ENCODE data around the gene CLCN2. TPM values are rescaled to one million over a fixed set of nuclear protein-coding genes. Genes with fewer than 3 reads are reported as not detected.

Gene CLCN2
- total and polyA plus RNA-seq, 2 of the 8 experiments (the other 6 are each of a cell fraction or from before 2014, with no cell fraction given), result 13.7 to 16.1 TPM

GRCh38 chr3:184322731-184323487 is 38.5 kb downstream of the CLCN2 start:
- Histone ChIP-seq H3K4ac (replicated peaks; ENCODE audit: insufficient read length, low read depth, low read length) (no peak overlapping the region), H2AFZ (ENCODE audit: low read length) (no peak overlapping the region), H4K5ac (ENCODE audit: insufficient read length, low read depth, low read length) (no peak overlapping the region), H4K8ac (ENCODE audit: extremely low read depth, insufficient read depth, low read length) (no peak overlapping the region; the same call in none of the 2 replicates), H3K27me3 (replicated peaks in 1 of 4; ENCODE audit: control insufficient read depth in 3 of 4, extremely low read depth in 1 of 4, insufficient read depth in 3 of 4, low read length in 3 of 4) (no peaks in the 10 kb centered on the region), H3K14ac (ENCODE audit: insufficient read length) (no peak overlapping the region), H4K91ac (replicated peaks; ENCODE audit: insufficient read length, low read length) (no peak overlapping the region), H3K9ac (replicated peaks in 1 of 4; ENCODE audit: extremely low read depth in 1 of 4, low read depth in 3 of 4, low read length in 3 of 4) (no peak overlapping the region), H3K79me1 (ENCODE audit: low read depth, low read length) (peaks cover 8% of the 10 kb centered on the region; the same call in 1 of the 2 replicates), H3K23ac (ENCODE audit: insufficient read length) (no peak overlapping the region), H3K4me2 (ENCODE audit: insufficient read depth in 1 of 2, low read depth in 2 of 2, low read length in 2 of 2) (no peak overlapping the region), H2BK20ac (ENCODE audit: low read length) (no peak overlapping the region), H2BK5ac (ENCODE audit: low read depth, low read length) (no peak overlapping the region), H3K4me3 (ENCODE audit: extremely low read depth in 1 of 4, insufficient read depth in 2 of 4, low read depth in 3 of 4, low read length in 4 of 4) (no peak overlapping the region), H2AK5ac (ENCODE audit: low read depth, low read length) (no peak overlapping the region), H3K79me2 (ENCODE audit: control insufficient read depth in 1 of 2, insufficient read depth in 2 of 2, low read length in 2 of 2) (peaks cover 4 to 33% of the 10 kb centered on the region in 2 experiments; a peak in 3 of 4 replicates), H3K18ac (ENCODE audit: extremely low read depth, low read length) (no peak overlapping the region), H2BK12ac (ENCODE audit: low read depth, low read length) (no peak overlapping the region), H3K36me3 (ENCODE audit: control insufficient read depth in 2 of 4, insufficient read depth in 4 of 4, low read length in 3 of 4) (peaks cover 73 to 93% (median 87%) of the 10 kb centered on the region in 4 experiments), H4K20me1 (replicated peaks in 1 of 2; ENCODE audit: control insufficient read depth in 1 of 2, insufficient read depth in 2 of 2, low read length in 2 of 2) (peaks cover 18 to 31% of the 10 kb centered on the region in 2 experiments), H3K27ac (ENCODE audit: low read depth, low read length) (no peak overlapping the region), H3K9me3 (ENCODE audit: insufficient read depth in 2 of 2, low read depth in 1 of 2, low read length in 1 of 2) (no peaks in the 10 kb centered on the region), H2BK120ac (replicated peaks; ENCODE audit: low read depth, low read length) (no peak overlapping the region), H3K56ac (replicated peaks; ENCODE audit: insufficient read length, low read depth, low read length) (no peak overlapping the region), H3K4me1 (replicated peaks in 1 of 4; ENCODE audit: control insufficient read depth in 3 of 4, insufficient read depth in 4 of 4, low read length in 3 of 4) (no peaks in the 10 kb centered on the region; a peak in 4 of 7 replicates), H2BK15ac (ENCODE audit: low read length) (no peak overlapping the region), H3K23me2 (ENCODE audit: low read depth, low read length) (no peaks in the 10 kb centered on the region)
- CTCF ChIA-PET (ENCODE audit: partially characterized antibody), result interaction anchor here (0.9 kb wide), 1 partner anchor 16 kb away, joined by 4 read pairs; no protein-coding TSS in a partner anchor
- no peak for FAIRE-seq
- no peak for DNase-seq (ENCODE audit: low read depth in 1 of 2, low spot score in 2 of 2)
- 97% methylated on average over 19 of the region's 20 CpGs; no CpG with 5 or more reads in 1 of the 2 experiments for WGBS, 2 experiments (ENCODE audit: extremely low coverage in 1 of 2, insufficient coverage in 1 of 2, insufficient read length in 1 of 2, insufficient replicate concordance in 2 of 2, low coverage in 1 of 2, low lambda C conversion rate in 2 of 2, missing lambda C conversion rate in 1 of 2)
- TF ChIP-seq TEAD4 (IDR thresholded peaks at IDR 0.05; ENCODE audit: low read depth, low read length) (no peak), KDM4A (IDR thresholded peaks at IDR 0.05; ENCODE audit: low read depth, low read length, severe bottlenecking) (no peak), SUZ12 (IDR thresholded peaks at IDR 0.05; ENCODE audit: low read length) (no peak)
- POLR2A ChIA-PET (ENCODE audit: partially characterized antibody), result interaction anchor here (1.4 to 9.8 kb wide), 6 partner anchors 8 to 17 kb away, joined by 3 to 148 read pairs (median 11); partner anchors contain the start of genes EIF4G1 and FAM131A
